Thoracic aorta (tissue), 2 donors: ENCODE results near the gene SMIM21. TPM values are rescaled to one million over a fixed set of nuclear protein-coding genes. Genes with fewer than 3 reads are reported as not detected.

ENCODE experiments used
- ATAC-seq: fragments of 150-250 bp; one replicate; pipeline ENCODE4 v1.8.0; 2017; ENCODE audit warnings: low read depth; ENCODE audit not compliant: insufficient number of reproducible peaks, low FRiP score
- DNase-seq: peaks from one replicate; pipeline ENCODE4 v3.0.0-alpha.2; 2020; ENCODE audit warnings: low spot score
- H3K27ac ChIP-seq, 2 donors: fragments of 200-600 bp; sonication (generic); 1 replicate in 1 of 2; 2 replicates in 1 of 2; pipeline ENCODE4 v1.5.1; 2016; ENCODE audit warnings: mild to moderate bottlenecking in 2 of 2, moderate library complexity in 2 of 2
- H3K27me3 ChIP-seq: fragments of 200-600 bp; sonication (generic); replicated peaks from 2 replicates; pipeline ENCODE4 v1.6.0; 2016; ENCODE audit warnings: mild to moderate bottlenecking; ENCODE audit not compliant: insufficient read depth
- H3K36me3 ChIP-seq: fragments of 200-600 bp; sonication (generic); one replicate; pipeline ENCODE4 v1.5.1; 2016
- H3K4me1 ChIP-seq, 2 donors: fragments of 200-600 bp; sonication (generic); 1 replicate in 1 of 2; 2 replicates in 1 of 2; pipeline versions ENCODE4 v1.5.1 to v1.6.0; 2016; ENCODE audit warnings: low read depth in 2 of 2, mild to moderate bottlenecking in 1 of 2; ENCODE audit not compliant: control insufficient read depth in 1 of 2
- H3K4me3 ChIP-seq: fragments of 200-600 bp; sonication (generic); 2 replicates; pipeline ENCODE4 v1.5.1; 2016; ENCODE audit warnings: mild to moderate bottlenecking
- H3K9me3 ChIP-seq: fragments of 200-600 bp; sonication (generic); 2 replicates; pipeline ENCODE4 v1.5.1; 2016
- total RNA-seq, 2 donors: library from RNA; depleted of rRNA; stranded (reverse); fragments of >200 nt; gene quantifications; one replicate each; pipeline versions ENCODE4 v1.1.0 to v1.2.3, GENCODE V29; 2016
- TF ChIP-seq, protein P1 (sequence below): fragments of 200-600 bp; sonication (generic); IDR thresholded peaks from one replicate; pipeline ENCODE4 v1.5.1; 2019; ENCODE audit warnings: antibody characterized with exemption

The SMIM21 gene
- total RNA-seq, 2 donors from 2014 or later: not detected

GRCh38 chr18:75392226-75392578 is 35.3 kb downstream of the SMIM21 start:
- Histone ChIP-seq H3K27me3 (no peaks in the 10 kb centered on the region), H3K4me1 (no peaks in the 10 kb centered on the region), H3K36me3 (no peaks in the 10 kb centered on the region), H3K27ac (no peak overlapping the region), H3K4me3 (no peak overlapping the region), H3K9me3 (no peaks in the 10 kb centered on the region)
- ATAC-seq (no peak), DNase-seq (no peak)
- TF ChIP-seq, protein P1, sequence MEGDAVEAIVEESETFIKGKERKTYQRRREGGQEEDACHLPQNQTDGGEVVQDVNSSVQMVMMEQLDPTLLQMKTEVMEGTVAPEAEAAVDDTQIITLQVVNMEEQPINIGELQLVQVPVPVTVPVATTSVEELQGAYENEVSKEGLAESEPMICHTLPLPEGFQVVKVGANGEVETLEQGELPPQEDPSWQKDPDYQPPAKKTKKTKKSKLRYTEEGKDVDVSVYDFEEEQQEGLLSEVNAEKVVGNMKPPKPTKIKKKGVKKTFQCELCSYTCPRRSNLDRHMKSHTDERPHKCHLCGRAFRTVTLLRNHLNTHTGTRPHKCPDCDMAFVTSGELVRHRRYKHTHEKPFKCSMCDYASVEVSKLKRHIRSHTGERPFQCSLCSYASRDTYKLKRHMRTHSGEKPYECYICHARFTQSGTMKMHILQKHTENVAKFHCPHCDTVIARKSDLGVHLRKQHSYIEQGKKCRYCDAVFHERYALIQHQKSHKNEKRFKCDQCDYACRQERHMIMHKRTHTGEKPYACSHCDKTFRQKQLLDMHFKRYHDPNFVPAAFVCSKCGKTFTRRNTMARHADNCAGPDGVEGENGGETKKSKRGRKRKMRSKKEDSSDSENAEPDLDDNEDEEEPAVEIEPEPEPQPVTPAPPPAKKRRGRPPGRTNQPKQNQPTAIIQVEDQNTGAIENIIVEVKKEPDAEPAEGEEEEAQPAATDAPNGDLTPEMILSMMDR: no peak

DNA sequence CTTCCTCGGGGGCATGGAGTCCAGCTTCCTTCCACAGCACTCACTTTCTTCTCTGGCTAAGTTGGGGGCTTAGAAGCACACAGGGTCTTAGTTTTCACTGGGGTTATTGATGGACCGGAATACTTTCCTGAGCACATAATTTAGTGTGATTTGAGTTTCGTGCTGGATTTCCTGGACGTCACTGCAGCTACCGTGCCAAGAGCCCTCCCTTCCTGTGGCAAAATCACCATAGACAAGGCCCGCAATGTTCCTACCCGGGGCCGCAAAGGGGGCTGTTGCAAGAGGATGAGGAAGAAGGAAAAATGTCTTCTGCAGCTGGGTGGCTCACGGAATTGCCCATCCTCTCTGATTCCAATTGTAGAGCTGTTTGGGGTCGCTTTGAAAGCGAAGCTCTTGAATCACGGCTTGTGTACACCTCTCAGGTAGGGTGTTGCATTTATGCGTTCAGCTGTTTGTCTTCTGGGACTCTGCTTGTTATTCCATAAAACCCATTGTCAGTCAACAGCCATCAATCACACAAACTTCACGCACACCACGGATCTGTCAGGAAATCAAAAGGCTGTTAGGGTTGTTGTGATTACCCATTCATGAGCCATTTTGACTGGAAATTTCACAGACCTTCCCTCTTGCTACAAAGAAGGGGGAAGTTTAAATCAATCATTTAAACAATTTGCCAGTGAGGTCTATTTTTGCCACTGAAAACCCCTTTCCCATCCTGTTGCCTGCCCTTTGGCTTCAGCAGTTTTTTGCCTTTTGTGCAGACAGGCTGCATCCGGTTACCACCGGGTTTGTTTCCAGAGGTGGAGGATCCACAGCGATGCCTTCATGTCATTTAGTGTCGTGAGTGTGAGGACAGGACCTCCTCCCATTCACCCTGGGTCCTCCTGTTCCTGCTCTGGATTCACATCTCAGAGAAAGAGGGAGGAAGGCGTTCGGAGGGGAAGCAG is 36.0 kb downstream of the SMIM21 start:
- no peak for DNase-seq
- no peak for ATAC-seq
- Histone ChIP-seq H3K27ac (no peak overlapping the region), H3K4me3 (no peak overlapping the region), H3K4me1 (no peaks in the 10 kb centered on the region), H3K9me3 (no peaks in the 10 kb centered on the region), H3K27me3 (no peaks in the 10 kb centered on the region), H3K36me3 (no peaks in the 10 kb centered on the region)
- TF ChIP-seq, protein P1: no peak

DNA sequence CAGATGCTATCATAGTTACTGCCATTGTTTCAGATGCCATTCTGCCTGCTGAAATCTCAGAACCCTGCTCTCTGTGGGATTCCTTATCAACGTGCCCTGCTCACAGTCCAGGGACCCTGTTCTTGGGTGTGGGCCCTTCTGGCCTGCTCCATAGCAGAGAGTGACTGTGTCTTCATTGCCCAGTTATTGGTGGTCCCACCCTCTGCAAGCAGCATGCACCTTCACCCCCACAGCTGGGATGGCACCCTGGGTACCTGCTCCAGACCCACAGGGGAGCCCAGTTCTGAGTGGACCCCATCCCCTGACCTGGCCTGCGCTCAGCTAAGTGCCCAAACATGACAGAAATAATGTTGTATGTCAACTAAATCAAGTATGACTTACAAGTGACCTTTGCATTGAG is 36.6 kb downstream of the SMIM21 start:
- no peaks in the 10 kb centered on the region for H3K4me1 ChIP-seq
- H3K27ac ChIP-seq: no peak overlapping the region
- DNase-seq (no peak), ATAC-seq (no peak)
- TF ChIP-seq, protein P1: no peak
- H3K4me3 ChIP-seq: no peak overlapping the region
- H3K9me3 ChIP-seq: no peaks in the 10 kb centered on the region
- no peaks in the 10 kb centered on the region for H3K27me3 ChIP-seq
- H3K36me3 ChIP-seq: no peaks in the 10 kb centered on the region

GRCh38 chr18:75384144-75384543 is 43.4 kb downstream of the SMIM21 start:
- TF ChIP-seq, protein P1: no peak
- Histone ChIP-seq H3K36me3 (no peaks in the 10 kb centered on the region), H3K4me3 (no peak overlapping the region), H3K27ac (no peak overlapping the region), H3K27me3 (no peaks in the 10 kb centered on the region), H3K4me1 (no peaks in the 10 kb centered on the region), H3K9me3 (no peaks in the 10 kb centered on the region)
- ATAC-seq: no peak
- no peak for DNase-seq

GRCh38 chr18:75378376-75379315 is 48.9 kb downstream of the SMIM21 start:
- Histone ChIP-seq H3K36me3 (no peaks in the 10 kb centered on the region), H3K4me1 (no peaks in the 10 kb centered on the region), H3K9me3 (no peaks in the 10 kb centered on the region), H3K4me3 (no peak overlapping the region), H3K27me3 (no peaks in the 10 kb centered on the region), H3K27ac (no peak overlapping the region)
- ATAC-seq (no peak), DNase-seq (no peak)
- TF ChIP-seq, protein P1: no peak
